ENCODE measurements around the gene CTPS2. TPM values are rescaled to one million over a fixed set of nuclear protein-coding genes. Genes with fewer than 3 reads are reported as not detected.
"Not testable (repeated sequence)": the region's sequence is repeated elsewhere in the genome, so short reads cannot be mapped to it uniquely, and the experiment has no call there.

CTPS2 gene
- total RNA-seq, 1 donor from 2014 or later: 12.6 TPM

GRCh38 chrX:16628946-16629595 is 83.4 kb downstream of the CTPS2 start:
- Histone ChIP-seq H3K36me3 (no peaks in the 10 kb centered on the region), H3K4me3 (no peak overlapping the region), H3K27ac (no peak overlapping the region), H3K27me3 (no peaks in the 10 kb centered on the region), H3K9me3 (no peaks in the 10 kb centered on the region), H3K4me1 (no peaks in the 10 kb centered on the region)
- no peak for TF ChIP-seq CTCF (IDR thresholded peaks at IDR 0.05)
- intact Hi-C loops (cut with DNase I): no loop called here
- DNase-seq (ENCODE audit: low spot score in 2 of 2): no peak

GRCh38 chrX:16628511-16628910 is 84.0 kb downstream of the CTPS2 start:
- H3K9me3 ChIP-seq; DNase-seq (ENCODE audit: low spot score in 2 of 2); H3K4me3 ChIP-seq; intact Hi-C loops (cut with DNase I); H3K27me3 ChIP-seq; H3K27ac ChIP-seq; H3K4me1 ChIP-seq; H3K36me3 ChIP-seq: not testable (repeated sequence)

GRCh38 chrX:16619024-16619423 is 93.4 kb downstream of the CTPS2 start:
- intact Hi-C loops (cut with DNase I): no loop called here
- Histone ChIP-seq H3K9me3 (no peaks in the 10 kb centered on the region), H3K36me3 (peaks cover 5% of the 10 kb centered on the region in 2 donors), H3K4me3 (no peak overlapping the region), H3K27me3 (no peaks in the 10 kb centered on the region), H3K27ac (no peak overlapping the region), H3K4me1 (no peaks in the 10 kb centered on the region)
- no peak for DNase-seq (ENCODE audit: low spot score in 2 of 2)
- TF ChIP-seq CTCF (IDR thresholded peaks at IDR 0.05): no peak

- intact Hi-C loops (cut with DNase I): no loop called here
- Histone ChIP-seq H3K36me3 (peaks cover 5% of the 10 kb centered on the region in 2 donors), H3K4me3 (no peak overlapping the region), H3K9me3 (no peaks in the 10 kb centered on the region), H3K27me3 (no peaks in the 10 kb centered on the region), H3K27ac (no peak overlapping the region), H3K4me1 (no peaks in the 10 kb centered on the region)
- no peak for DNase-seq (ENCODE audit: low spot score in 2 of 2)
- no peak for TF ChIP-seq CTCF (IDR thresholded peaks at IDR 0.05)
These were observed 94.0 kb downstream of the CTPS2 start for GRCh38 chrX:16618422-16618821.

GRCh38 chrX:16617382-16617781 is 95.1 kb downstream of the CTPS2 start:
- H3K27me3 ChIP-seq: no peaks in the 10 kb centered on the region
- no peak overlapping the region for H3K27ac ChIP-seq
- H3K4me3 ChIP-seq: no peak overlapping the region
- no peak for DNase-seq (ENCODE audit: low spot score in 2 of 2)
- no peaks in the 10 kb centered on the region for H3K4me1 ChIP-seq
- H3K36me3 ChIP-seq: peaks cover 5% of the 10 kb centered on the region in 2 donors
- intact Hi-C loops (cut with DNase I): no loop called here
- no peaks in the 10 kb centered on the region for H3K9me3 ChIP-seq
- TF ChIP-seq CTCF (IDR thresholded peaks at IDR 0.05): no peak

GRCh38 chrX:16612257-16612897 is 100.1 kb downstream of the CTPS2 start:
- Histone ChIP-seq H3K9me3 (no peaks in the 10 kb centered on the region), H3K27me3 (no peaks in the 10 kb centered on the region), H3K27ac (no peak overlapping the region), H3K36me3 (peaks cover 2 to 5% of the 10 kb centered on the region in 2 donors), H3K4me1 (no peaks in the 10 kb centered on the region), H3K4me3 (no peak overlapping the region)
- no peak for DNase-seq (ENCODE audit: low spot score in 2 of 2)
- intact Hi-C loops (cut with DNase I): no loop called here
- TF ChIP-seq CTCF (IDR thresholded peaks at IDR 0.05): no peak

- intact Hi-C loops (cut with DNase I); DNase-seq (ENCODE audit: low spot score in 2 of 2); H3K27me3 ChIP-seq: not testable (repeated sequence)
These were observed 101.8 kb downstream of the CTPS2 start for GRCh38 chrX:16610654-16611053.

More at GRCh38 chrX:16610654-16611053, 101.8 kb downstream of the CTPS2 start:
- H3K36me3 ChIP-seq, H3K9me3 ChIP-seq, H3K4me3 ChIP-seq, H3K4me1 ChIP-seq, H3K27ac ChIP-seq: not testable (repeated sequence)

Measured in ascending aorta (tissue), 2 donors.